GM18867 (cell line): Measurements from ENCODE around the gene ACAD10.

Source experiments
- ATAC-seq: cut with Tn5 transposase; IDR thresholded peaks from one replicate; pipeline ENCODE4 v1.9.1; 2021; ENCODE audit warnings: mild to moderate bottlenecking, moderate library complexity; ENCODE audit not compliant: unreplicated experiment

ACAD10 gene

DNA sequence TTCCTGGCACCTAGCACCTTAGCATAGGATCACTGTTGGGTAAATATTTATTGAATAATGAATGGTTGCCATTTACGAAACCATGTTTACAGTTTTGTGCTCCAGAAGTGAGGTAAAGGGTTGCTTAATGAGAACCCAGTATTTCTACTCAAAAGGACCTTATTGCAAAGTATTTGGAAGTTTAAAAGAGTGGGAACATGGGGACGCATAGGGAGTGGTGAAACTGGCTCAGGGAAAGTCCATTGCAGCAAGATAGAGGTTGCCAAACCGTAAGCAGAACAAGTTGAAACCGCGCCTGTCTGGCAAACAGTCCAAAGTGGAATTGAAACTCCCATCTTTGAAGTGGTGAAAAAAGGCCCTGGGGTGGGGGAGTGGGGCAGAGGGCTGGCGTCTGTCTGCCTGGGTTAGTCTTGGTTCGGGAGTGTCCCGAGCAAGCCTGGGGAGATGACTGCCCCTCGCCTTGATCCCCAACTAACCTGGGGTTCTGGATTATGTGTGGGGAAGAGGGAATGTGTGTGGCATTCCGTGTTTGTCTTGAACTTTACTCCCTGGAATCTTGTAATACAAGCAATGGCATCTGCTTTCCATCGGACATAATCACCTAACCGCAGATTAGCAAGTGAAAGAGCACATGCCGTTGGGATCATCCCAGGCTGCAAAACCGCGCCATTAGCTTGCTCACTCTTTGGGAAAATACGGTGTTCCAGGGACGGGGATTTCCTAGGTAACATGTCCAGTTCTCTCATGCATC, 88.1 kb downstream of the ACAD10 start:
- ATAC-seq = no peak

DNA sequence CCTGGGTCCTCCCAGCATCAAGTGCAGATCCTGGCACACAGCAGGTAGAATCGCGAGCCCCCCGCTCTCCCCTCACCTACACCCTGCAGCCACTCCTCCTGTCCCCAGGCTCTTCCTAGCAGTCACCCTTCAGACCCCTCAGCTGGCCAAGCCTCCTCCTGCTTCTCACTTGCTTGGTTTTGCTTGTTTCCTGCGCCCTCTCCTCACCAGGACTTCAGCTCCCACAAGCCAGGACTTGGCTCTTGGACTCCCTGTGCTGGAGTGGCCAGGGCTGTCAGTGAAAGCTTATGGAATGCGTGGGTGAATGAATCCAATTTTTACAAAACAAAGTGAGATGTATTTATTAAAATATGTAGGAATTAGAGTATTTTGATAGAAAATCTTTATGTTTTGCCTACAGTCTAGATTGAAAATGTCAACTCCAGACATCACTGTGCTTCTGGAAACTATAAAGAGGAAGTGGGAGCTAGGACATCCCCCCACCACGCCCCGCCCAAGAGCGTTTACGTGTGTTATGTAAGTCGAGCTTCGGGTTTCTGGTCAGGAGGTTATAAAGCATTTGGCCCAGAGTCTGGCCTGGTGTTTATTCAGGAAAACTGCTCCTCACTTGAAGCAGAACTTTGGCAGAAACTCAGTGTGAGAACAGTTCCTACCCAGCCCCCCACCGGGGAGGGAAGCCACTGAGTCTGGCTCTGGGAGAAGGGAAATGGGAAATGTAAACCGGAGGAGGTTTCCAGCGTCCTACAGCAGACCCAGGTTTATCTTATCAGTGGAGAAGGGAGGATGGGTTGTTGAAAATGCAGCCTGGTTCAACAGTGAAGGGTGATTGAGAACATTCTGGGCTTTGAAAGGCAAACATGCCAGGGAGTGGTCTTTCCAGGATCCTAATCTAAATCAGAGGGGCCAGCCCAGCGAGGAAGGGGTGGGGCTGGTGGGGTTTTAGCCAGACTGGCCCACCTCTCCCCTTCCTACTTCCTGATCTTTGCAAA, 89.6 kb downstream of the ACAD10 start:
- peak; percentile 64 for ATAC-seq

GRCh38 chr12:111776836-111777344, 91.0 kb downstream of the ACAD10 start:
- ATAC-seq = no peak

GRCh38 chr12:111777345-111778045, 91.6 kb downstream of the ACAD10 start:
- no peak for ATAC-seq

GRCh38 chr12:111780166-111780565, 94.3 kb downstream of the ACAD10 start:
- no peak for ATAC-seq

GRCh38 chr12:111780615-111781014, 94.8 kb downstream of the ACAD10 start:
- ATAC-seq = no peak

DNA sequence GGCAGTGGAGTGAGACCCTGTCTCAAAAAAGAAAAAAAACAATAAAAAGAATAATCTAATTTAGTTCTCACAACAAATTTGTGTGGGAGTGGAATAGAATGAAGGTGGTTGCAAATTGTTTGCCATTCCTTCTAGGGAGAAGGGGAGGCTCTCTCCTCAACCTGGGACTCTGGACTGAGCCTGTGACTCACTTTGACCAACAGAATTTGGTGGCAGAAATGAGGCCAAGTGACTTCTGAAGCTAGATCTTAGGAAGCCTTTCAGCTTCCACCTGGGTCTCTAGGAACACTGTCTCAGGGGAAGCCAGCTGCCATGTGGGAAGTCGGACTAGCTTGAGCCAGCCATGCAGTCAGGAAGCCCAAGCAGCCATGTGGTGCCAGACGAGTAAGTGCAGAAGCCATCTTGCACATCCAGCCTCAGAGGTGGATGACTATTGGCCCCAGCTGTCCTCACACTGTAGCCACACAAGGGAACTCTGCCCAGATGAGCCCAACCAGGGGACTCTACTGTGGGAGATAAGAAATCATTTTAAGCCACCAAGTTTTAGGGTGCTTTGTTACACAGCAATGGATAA, 95.3 kb downstream of the ACAD10 start:
- ATAC-seq = no peak

DNA sequence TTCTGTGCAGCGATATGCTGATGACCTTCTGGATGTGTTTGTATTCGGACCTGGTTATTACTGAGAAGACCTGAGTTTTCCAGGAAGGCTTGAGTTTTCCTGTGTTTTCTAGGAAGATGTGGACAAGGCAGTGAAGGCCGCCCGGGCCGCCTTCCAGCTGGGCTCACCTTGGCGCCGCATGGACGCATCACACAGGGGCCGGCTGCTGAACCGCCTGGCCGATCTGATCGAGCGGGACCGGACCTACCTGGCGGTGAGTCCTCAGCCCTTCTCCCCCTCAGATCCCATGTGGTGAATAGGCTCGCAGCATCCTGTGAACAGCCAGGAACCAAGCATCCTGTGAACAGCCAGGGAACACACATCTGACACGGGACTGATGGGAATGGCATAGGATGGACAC, 97.2 kb downstream of the ACAD10 start:
- no peak for ATAC-seq

DNA sequence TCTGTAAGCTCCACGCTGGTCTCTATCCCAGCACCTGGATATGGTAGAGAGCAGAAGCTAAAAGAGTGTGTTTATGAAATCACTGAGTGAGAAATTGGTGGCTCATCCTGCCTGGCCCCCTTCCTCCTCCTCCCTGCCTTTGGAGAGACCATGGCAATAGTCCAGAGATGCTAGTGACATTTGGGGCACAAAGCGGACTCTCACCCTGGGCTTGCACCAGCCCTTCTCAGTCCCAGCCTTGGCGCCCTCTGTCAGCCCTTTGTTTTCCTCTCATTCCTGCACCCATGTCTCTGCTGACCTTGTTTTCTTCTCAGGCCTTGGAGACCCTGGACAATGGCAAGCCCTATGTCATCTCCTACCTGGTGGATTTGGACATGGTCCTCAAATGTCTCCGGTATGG, 99.1 kb downstream of the ACAD10 start:
- ATAC-seq = no peak

- no peak for ATAC-seq
Observed at GRCh38 chr12:111785651-111786050, 99.8 kb downstream of the ACAD10 start.

DNA sequence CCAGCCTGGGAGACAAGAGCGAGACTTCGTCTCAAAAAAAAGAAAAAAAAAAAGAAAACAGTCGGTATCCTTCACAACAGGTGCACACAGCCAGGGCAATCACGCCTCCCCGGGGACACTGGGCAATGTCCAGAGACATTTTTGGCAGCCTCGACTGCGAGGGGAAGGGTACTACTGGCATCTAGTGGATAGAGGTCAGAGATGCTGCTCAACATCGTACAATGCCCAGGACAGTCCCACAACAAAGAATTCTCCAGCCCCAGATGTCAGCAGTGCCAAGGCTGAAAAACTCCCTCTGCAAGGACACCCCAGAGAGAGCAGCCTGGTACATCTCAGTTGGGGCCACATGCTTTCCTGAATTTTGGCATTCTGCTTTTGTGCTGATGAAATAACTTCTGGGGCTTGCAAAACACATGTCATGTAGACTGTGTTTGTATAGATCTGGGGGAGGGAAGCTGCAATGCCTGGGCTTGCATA, 102.4 kb downstream of the ACAD10 start:
- no peak for ATAC-seq

DNA sequence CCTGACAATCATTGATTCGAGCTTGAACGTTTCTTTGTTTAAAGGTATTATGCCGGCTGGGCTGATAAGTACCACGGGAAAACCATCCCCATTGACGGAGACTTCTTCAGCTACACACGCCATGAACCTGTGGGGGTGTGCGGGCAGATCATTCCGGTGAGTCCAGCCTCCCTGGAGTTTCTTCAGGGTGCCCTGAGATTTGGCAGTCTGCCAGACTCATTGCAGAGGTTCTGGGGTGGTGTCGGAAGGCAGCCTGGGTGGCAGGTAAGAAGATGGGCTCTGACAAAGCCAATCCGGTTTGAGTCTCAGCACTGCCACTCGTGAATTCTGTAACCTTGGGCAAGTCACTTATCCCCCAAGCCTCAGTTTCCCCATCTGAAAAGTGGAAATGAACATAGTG, 103.9 kb downstream of the ACAD10 start:
- no peak for ATAC-seq

- ATAC-seq = no peak
Observed at GRCh38 chr12:111791507-111791906, 105.7 kb downstream of the ACAD10 start.

GRCh38 chr12:111792155-111792855, 106.5 kb downstream of the ACAD10 start:
- no peak for ATAC-seq

DNA sequence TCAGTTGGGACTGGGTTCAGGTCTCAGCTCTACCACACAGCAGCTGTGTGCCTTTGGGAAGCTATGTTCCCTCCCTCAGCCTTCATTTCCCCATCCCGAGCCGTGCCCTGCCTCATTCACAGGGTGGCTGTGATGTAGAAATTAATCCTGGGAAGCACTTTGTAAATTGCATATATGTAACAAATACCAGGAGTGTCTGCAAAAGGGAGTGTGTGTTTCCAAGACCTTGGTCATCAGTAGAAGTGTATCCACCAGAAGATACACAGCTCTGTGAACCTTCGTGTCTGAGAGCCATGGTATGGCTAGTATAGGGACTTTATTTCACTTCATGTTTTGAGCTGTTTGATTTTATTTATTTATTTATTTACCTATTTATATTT, 107.0 kb downstream of the ACAD10 start:
- ATAC-seq = no peak

- no peak for ATAC-seq
Observed at GRCh38 chr12:111798182-111798581, 112.3 kb downstream of the ACAD10 start.

- ATAC-seq = no peak
Observed at GRCh38 chr12:111799758-111800157, 113.9 kb downstream of the ACAD10 start.

GRCh38 chr12:111803038-111803626, 117.3 kb downstream of the ACAD10 start:
- ATAC-seq = no peak

DNA sequence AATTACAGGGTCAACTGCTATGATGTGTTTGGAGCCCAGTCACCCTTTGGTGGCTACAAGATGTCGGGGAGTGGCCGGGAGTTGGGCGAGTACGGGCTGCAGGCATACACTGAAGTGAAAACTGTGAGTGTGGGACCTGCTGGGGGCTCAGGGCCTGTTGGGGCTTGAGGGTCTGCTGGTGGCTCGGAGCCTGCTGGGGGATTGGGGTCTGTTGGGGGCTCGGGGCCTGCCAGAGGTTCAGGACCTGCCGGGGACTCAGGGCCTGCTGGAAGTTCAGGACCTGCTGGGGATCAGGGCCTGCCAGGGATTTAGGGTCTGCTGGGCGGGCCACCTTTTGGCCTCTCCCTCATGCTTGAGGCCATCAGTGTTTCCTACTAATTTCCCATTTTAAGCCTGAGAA, 118.0 kb downstream of the ACAD10 start:
- no peak for ATAC-seq

GRCh38 chr12:111806304-111806703, 120.5 kb downstream of the ACAD10 start:
- no peak for ATAC-seq
